HG03103 (cell line): ENCODE data around the gene CIPC.

Experiments used
- ATAC-seq: cut with Tn5 transposase; IDR thresholded peaks from one replicate; pipeline ENCODE4 v1.9.1; 2021; ENCODE audit warnings: low read depth; ENCODE audit not compliant: unreplicated experiment

CIPC gene, protein sequence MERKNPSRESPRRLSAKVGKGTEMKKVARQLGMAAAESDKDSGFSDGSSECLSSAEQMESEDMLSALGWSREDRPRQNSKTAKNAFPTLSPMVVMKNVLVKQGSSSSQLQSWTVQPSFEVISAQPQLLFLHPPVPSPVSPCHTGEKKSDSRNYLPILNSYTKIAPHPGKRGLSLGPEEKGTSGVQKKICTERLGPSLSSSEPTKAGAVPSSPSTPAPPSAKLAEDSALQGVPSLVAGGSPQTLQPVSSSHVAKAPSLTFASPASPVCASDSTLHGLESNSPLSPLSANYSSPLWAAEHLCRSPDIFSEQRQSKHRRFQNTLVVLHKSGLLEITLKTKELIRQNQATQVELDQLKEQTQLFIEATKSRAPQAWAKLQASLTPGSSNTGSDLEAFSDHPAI

DNA sequence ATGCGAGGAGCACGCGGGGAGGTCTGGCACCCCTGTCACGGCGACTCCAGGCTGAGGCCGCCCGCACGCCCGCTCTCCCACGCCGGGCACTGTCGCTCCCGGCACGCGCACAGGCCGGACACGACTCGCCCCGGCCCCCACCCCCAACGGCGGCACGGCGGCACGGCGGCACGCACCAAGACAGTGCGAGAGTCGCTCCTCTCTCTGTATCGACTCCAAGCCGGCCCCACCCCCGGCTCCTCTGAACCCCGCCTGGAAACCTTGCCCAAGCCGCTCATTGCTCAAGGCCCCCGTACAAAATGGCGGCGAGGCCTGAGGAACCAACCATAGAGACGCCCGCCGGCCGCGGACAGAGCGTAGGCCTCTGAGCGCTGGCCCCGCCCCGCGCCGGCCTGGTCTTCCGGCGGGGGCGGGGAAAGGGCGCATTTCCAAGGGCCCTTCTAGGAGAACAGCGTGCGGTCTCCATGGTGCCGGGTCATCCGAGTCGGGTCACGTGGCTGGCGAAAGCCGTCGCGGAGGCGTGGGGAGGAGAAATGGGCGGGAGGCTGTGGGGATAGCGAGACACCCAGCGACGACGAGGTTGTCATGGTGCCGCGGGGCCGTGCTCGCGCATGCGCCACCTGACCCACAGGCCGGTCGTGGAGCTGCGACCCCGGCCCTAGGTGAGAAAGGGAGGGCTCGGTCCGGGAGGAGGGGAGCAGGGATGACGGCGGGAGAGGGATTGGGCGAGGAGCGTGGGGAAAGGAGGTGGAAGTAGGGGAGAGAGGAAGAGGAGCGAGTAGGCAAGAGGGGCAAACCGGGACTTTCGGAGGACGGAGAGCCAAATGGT lies at the start of gene CIPC:
Gene CIPC, plus strand, starts transcription at position 559 of the 829 bp plus-strand sequence. CDS start 7,451 bp downstream, outside the sequence.
- ATAC-seq, result peak; percentile 84

DNA sequence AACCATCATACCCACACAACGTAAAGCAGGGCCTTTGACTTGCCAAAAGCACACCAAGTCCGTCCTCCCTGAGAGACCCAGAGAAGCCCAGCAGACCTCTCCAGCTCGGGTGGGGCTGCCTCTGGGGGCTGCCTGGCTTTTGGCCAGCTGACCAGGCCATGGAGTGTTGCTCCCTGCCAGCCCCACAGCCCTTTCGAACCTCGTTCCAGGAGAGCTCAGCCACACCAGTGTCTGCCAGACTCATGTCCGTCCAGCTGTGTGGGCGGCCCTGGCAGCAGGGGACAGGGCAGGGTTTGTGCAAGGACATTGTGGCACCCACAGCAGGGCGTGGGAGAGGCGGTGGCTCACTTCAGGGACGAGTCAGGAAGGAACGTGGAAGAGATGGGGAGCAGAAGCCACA lies 46.9 kb upstream of the CIPC start:
- no peak for ATAC-seq

DNA sequence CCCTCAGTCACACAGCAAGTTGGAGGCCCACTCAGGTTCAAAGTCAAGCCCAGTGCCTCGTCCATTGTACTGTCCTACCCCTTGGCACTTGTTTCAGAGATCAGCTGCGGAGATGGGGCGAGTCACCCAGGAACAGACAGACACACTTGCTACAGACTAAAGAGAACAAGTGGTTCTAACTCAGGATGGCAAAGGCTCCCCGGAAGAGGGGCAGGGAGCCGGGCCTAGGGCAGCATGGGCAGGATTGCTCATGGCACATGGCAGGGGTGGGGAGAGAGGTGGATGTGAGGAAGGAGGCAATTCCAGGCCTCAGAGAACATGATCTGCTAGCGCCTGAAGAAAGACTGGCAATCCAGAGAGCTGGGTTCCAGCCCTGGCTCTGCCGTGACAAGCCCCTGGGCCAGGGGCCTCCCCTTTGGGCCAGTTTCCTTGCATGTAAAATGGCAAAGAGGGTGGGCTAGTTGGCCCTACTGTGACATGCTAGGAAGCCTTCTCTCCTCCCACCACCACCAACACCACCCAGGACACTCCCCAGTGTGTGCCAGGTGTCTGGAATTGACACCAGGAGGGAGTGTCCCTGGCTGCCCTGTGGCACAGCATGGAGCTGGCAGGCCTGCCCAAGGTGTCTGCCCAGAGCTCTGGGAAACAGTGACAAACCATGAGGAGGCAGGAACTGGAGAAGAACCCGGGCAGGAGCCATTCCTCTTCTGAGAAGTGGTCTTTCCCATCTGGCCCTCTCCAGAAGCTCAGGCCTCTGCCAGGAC lies 45.6 kb upstream of the CIPC start:
- ATAC-seq, result no peak

DNA sequence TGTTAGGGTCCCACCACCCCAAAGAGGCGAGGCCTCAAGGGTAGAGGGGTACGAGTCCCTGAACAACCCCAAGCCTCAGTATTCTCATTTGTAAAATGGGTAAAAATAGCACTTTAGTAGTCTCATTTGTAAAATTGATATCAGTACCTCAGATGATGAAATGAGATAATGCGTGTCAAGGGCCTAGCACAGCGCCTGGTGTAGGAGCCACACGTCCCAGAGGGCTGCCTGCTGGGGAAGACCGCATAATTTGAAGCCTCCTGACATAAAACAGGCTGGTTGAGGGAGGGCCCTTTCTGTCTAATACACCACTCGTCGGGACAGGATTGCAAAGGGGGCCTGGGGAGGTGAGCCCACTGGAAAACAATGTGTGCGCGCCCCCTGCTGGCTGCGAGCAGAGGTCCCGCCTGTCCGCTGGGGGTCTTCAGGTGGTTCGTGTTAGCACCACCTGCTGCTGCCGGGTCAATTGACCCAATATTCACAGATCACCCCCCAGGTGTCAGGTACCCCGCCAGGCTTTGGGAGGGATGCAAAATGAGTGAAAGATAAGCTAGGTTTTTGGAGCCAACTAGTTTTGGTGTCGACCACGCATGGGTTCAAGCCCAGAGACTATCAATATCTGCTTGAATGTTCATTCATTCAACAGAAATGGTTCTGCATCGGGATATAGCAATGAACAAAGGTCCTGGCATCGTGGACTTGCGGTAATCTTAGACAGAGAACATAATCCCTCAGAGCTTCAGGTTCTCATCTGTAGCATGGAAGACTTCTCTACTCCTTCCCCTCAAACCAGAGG lies 44.8 kb upstream of the CIPC start:
- ATAC-seq, result no peak

DNA sequence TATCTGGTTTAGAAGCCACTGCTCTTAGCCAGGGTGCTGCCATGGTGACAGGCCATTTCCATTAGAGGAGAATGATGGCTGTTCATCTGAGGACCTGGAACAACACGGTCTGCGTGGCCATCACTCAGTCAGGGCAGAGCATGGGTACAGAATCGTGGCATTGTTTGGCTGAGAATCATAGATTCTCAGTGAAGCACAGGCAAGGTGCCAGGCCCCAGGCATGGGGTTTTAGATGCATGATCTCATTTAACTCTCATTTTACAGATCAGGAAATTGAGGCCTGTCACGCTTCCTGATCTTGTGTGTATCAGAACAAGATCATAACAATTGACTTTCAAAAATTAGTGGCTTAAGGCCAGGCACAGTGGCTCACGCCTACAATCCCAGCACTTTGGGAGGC lies 42.8 kb upstream of the CIPC start:
- ATAC-seq, result no peak

DNA sequence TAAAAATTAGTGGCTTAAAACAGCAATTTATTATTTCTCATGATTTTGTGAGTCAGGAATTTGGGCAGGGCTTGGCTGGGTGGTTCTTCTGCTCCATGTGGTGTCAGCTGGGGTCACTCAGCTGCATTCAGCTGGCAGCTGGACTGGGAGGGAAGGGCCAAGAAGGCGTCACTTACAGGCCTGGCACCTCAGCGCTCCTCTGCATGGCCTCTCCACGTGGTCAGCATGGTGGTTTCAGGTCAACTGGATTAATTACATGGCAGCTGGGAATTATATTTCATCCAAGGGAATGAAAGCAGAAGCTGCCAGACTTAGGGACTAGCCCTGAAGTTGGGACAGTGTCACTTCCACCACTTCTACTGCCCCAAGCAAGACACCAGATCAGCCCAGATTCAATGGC lies 42.1 kb upstream of the CIPC start:
- ATAC-seq, result no peak

DNA sequence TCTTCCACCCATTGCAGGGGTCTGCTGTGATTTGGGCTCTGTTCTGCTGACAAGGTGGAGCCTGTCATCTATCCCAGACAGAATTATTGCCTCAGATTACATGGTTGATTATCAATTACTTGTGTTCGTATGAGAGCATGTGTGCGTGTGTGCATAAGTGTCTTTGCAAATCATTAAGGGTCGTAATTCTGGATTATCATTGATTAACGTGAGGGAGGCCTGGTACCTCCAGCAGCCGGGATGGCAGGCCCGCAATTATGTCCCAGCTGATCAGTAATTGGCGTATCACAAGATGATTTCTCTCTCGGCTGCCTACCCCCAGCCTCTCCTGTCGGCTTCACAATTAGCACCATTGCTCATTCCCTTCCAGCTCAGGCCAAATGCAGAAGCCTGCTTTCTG lies 39.9 kb upstream of the CIPC start:
- no peak for ATAC-seq

DNA sequence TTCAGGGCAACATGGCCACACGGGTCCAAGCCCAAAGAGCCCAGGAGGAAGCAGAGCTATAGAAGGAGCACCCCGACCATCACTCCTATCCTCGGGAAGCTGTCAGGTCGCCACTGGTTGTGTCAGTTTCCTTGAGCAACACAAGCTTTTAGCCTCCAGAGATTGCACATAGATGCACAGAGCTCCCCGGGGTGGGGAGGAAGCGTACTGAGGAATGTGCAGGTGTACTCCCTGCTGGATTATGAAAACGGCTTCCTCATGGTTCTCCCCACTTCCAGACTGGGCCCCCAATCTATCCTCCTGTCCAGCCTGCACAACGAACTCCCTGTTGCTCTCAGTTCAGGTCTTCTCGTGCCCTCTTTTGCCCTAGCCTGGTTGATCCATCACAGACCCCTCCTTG lies 39.3 kb upstream of the CIPC start:
- no peak for ATAC-seq

DNA sequence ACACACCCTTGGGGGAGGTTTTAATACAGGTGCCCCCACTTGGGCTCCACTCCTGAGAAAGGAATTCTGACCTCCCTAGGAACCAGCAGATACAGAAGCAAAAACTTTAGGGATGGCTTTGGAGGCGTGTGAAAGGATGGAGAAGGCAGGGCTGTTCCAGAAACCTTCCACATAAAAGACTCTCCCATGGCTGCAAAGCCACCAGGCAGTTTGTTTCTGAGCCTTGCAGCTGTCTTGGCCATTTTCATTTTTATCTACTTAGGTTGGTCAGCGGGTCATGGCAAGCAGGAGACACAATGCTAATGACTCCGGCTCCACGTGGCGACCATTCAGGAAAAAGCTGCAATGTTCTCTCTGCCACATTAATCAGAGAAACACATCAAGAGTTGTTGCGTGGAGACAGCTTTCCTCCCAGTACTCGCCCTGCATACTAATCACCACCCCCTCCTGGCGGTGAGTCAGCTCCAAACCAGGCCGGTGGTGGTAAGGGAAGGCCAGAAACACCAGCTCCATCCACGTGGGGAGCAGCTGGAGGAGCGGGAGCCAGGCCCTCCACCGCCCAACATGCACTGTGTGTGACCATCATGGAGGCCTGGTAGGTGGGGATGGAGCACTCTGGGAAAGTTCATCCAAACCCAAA lies 38.7 kb upstream of the CIPC start:
- no peak for ATAC-seq

DNA sequence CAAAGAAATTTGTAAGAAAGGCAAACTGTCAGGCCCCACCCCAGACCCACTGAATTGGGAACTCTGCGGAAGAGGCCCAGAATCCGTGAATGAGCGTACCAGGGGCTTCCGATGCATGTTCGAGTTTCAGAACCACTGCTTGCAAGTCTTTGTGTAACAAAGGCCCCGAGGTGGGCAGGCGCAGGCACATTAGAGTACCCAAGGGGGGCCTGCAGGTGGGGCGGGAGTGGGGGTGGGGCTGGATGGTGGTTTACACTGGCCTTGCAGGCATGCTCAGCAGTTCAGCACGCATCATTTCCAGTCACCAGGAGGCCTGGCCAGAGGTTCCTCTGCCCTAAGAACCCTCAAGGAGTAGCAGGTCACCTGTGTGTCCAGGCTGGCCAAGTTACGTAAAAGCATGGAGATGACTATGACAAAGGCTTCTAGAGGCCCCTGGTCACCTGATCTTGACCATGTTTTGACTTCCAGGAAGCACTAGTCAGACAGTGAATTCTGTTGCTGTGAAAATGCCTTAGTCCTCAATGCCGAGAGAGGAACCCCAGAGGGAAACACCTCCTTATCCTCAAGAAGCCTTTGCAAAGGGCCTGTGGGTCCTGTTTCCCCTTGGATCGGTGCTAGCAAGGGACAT lies 36.3 kb upstream of the CIPC start:
- ATAC-seq, result no peak

DNA sequence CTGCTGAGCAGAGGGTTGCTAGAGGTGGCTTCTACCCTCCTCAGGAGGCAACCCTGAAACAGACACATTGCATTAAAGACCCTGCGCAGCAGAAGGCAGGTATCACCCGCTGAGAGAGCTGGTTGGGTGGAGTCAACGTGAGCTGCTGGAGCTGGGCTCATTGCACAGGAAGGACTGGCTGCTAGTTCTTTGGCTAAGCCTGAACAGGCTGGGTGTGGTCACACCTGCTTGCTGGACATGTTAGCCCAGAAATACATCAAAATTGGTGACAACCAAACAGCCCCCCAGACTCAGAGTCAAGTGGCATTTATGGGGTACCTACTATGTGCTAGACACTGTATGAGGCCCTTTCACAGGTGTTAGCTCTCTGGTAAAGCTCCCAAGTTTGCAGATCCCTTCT lies 35.8 kb upstream of the CIPC start:
- ATAC-seq, result no peak

DNA sequence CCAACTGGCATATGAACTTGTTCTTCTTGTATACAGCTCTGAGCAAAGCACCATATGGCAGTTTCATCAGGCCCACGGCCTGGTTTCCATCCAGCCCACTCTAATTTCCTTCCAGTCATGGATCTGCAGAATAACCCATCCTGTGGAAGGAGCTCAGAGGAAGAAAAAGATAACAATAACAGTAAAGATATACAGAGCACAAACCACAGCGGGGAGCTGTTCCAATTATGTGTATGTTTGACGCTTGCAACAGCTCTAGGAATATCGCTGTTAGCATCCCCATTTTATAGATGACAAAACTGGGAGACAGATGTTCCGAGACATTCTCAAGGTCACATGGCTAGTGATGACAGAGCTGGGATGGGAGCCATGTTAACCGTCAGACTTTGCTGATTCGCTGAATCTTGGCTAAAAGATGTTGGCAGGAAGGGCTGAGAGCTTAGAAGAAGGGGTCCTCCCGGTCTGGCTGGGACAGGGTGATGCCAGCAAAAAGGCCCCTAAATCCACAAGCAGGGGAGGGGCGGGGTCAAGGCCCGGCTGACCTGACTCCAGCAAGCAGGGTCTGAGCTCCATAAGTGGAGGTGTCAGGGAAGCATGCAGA lies 34.4 kb upstream of the CIPC start:
- no peak for ATAC-seq

DNA sequence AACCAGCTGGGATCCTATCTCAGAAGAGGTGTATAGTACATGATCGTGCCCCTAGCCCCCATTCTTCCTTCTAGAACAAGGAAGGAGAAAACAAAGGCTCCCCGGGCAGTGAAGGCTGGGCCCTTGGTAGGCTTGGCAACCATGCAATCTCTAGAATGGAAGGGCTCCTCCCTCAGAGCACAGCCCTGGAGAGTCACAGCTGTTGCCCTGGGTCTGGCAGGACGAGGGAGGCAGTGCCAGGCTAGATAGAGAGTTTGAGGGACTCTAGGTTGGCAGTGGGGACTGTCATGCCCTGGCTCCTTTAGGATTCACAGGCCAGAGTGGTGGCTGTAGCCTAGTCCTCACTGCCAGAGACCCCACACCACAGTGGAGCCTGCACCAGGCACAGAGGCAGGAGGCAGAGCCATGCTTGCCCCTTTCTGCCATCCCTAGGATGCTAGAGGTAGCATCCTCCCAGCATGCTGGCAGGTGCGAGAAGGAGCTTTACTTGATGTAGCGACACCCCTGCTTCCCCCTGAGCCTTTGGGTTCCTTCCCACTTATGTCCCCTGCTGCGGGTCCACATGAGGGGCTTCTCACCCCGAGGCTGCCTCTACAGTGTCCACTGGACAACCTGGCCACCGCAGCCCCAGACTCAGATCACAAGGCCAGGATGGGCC lies 33.4 kb upstream of the CIPC start:
- ATAC-seq, result no peak

DNA sequence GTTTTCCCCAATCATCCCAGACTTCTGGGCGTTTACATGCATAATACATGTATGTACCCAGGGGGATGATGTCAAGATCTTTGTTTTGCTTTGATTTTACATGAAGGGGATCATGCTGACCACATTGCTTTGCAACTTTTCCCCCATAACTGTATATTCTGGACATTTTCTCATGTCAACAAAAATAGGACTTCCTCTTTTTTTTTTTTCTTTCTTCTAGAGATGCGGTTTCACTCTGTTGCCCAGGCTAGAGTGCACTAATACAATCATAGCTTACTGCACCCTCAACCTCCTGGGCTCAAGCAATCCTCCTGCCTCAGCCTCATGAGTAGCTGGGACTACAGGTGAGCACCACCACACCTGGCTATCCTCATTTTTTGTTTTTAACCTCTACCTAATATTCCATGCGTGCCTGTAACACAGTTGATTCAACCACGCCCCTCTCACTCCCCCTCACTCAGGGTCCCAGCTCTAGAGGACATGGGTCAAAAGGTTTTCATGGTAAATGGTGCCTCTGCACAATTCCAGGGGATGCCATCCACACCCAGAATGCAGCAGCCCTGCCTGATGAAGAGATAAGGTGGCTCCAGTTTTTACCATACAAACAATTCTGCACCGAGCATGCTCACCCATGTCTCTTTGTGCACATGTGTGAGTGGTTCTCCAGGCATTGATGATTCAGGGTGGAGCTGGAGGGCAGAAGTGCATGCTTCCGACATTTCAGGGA lies 32.0 kb upstream of the CIPC start:
- no peak for ATAC-seq

DNA sequence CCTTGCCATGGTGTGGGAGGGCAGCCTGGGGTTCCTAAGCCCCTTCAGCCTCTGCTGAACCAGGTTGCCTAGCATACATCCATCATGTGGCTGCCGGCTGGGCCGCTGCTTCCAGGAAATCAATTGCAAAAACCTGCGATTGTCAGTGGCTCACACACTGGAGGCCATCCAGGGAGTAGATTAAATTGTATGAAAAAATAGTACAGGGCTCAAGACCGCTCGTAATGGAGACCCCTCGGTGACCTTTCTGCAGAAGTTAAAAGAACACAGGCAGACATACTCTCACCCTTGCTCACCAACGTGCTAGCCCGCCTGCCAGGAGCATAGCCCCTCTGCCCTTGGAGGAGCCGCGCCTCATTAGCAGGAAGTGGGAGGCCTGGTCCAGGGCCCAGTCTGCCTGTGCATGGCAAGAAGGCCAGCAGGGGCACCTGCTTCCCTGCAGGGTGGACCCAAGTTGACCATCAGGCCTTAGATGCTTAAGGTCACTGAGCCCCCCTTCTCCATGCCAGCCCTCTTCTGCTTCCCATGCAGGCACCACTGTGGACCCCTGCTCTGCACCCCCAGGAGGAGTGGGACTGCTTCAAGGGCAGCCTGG lies 31.4 kb upstream of the CIPC start:
- ATAC-seq, result no peak

DNA sequence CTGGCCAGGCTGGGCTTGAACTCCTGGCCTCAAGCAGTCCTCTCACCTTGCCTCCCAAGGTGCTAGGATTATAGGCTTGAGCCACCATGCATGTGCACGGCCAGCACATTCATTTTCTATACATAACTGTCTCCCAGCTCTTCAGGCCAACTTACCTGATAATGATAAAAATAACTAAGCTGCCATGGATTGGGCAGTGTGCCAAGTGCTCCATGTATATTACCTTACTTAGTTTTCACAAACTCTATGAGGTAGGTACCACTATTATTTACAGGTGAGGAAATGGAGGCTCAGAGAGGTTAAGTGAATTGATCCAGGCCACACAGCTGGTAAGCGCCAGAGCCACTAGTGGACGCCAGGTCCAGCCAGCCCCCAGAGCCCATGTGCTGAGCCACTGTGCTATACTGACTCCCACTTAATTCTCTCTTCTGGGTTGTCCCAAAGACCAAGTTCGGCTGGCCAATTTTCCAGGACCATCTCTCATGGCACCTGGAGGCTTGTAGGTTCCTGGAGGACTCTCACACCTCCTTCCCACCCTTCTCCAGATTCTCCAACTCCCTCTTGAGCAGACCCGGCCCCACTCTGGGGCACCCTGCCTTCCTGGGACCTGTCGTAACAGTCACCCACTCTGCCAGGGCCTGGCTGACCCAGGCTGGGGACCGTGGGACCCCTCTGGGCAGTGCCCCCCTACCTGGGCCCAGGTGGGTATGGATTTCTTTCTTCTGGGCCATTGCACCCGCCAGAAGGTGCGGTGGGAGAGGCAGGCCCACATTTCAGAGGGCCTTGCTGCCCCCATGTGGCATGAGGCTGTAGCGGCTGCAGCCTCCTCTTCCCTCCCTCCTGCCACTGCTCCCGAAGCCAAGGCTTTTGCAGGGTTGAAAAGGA lies 30.2 kb upstream of the CIPC start:
- ATAC-seq, result no peak
